HFF-Myc (cell line): ENCODE measurements around the gene CRB2.

ENCODE experiments used
- DNase-seq: peaks from one replicate; pipeline ENCODE4 v3.0.0-alpha.2; 2011; ENCODE audit warnings: low read depth; ENCODE audit errors: extremely low read depth
- H3K4me3 ChIP-seq: replicated peaks from 2 replicates; pipeline ENCODE4 v1.5.1; 2011; ENCODE audit warnings: low read depth, mild to moderate bottlenecking, control low read depth, low read length
- CTCF ChIP-seq: IDR thresholded peaks from 2 replicates; pipeline ENCODE4 v1.5.1; 2012; ENCODE audit warnings: mild to moderate bottlenecking, low read depth, low read length, control low read depth; ENCODE audit errors: missing control alignments

Gene CRB2

DNA sequence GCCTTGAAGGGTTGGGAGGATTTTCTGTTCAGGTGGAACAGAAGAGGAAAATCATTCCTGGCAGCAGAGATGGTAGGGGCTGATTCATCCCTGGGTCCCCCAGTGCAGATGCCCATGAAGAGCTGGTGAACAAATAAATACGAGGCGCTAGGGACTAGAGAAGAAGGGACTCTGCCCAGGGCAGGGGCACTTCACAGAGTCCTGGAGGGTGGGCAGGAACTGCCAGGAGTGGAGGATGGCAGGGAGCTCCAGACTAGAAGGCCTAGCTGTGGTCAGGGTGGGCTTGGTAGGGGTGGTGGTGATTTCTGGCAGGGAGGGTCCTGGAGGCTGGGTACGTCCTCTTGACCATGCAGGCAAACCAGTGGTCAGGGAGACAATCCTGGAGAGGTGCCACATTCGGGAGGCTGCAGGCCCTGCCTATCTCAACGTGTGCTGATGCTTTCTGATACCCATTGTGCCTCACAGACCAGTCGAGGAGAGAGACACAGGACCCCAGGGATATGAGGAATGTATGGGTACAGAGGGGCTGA is 69.9 kb downstream of the CRB2 start:
- no peak for DNase-seq
- no peak overlapping the region for H3K4me3 ChIP-seq
- no peak for TF ChIP-seq CTCF

- no peak for DNase-seq
- H3K4me3 ChIP-seq = no peak overlapping the region
- no peak for TF ChIP-seq CTCF
Observed at GRCh38 chr9:123426406-123426805, 70.4 kb downstream of the CRB2 start.
